Activated CD8-positive, alpha-beta T cell treated with anti-CD3 and anti-CD28 coated beads for 36 hours (primary cell): ENCODE results near the gene DLG5. TPM values are rescaled to one million over a fixed set of nuclear protein-coding genes. Genes with fewer than 3 reads are reported as not detected.
A peak's percentile ranks its signal among the peaks of the same experiment; 100 is the strongest.

Source experiments
- ATAC-seq: fragments of 200-7000 bp; cut with Tn5 transposase; one replicate; pipeline ENCODE4 v1.10.0; 2021; ENCODE audit warnings: mild to moderate bottlenecking, moderate library complexity
- CTCF ChIA-PET: fragments of 350-600 bp; sonication (Branson Sonifier 250); formaldehyde crosslinking; loops from one replicate; lab custom pipeline; 2021; ENCODE audit warnings: antibody characterized with exemption; lab: Charles Lee
- POLR2A ChIA-PET: fragments of 350-600 bp; sonication (Branson Sonifier 250); formaldehyde crosslinking; loops from one replicate; lab custom pipeline; 2021; ENCODE audit warnings: antibody characterized with exemption; lab: Charles Lee
- DNase-seq: peaks from one replicate; pipeline ENCODE4 v3.0.0-alpha.2; 2020
- H3K27ac Mint-ChIP-seq: one replicate; pipeline ENCODE4 v1.8.0; 2021; ENCODE audit warnings: mild to moderate bottlenecking, mixed read lengths
- H3K27me3 Mint-ChIP-seq: one replicate; pipeline ENCODE4 v1.8.0; 2021; ENCODE audit warnings: mixed read lengths
- H3K36me3 Mint-ChIP-seq: one replicate; pipeline ENCODE4 v1.8.0; 2021; ENCODE audit warnings: low read depth, mixed read lengths
- H3K4me1 Mint-ChIP-seq: one replicate; pipeline ENCODE4 v1.8.0; 2021; ENCODE audit warnings: low read depth, mixed read lengths
- H3K4me3 Mint-ChIP-seq: one replicate; pipeline ENCODE4 v1.8.0; 2021; ENCODE audit warnings: mild to moderate bottlenecking, moderate library complexity, mixed read lengths
- H3K9me3 Mint-ChIP-seq: one replicate; pipeline ENCODE4 v1.8.0; 2021; ENCODE audit warnings: mixed read lengths
- intact Hi-C: fragments of 100-400 bp; cut with micrococcal nuclease; formaldehyde crosslinking; loops from one replicate; pipeline ENCODE4 v1.10.0; 2022
- total RNA-seq, 2 experiments: library from RNA; stranded (reverse); gene quantifications; one replicate each; pipeline ENCODE4 v1.2.3, GENCODE V29; 2021
- TF ChIP-seq, protein P1 (sequence below): fragments of 200-600 bp; IDR thresholded peaks from one replicate; pipeline ENCODE4 v1.8.0; 2022; ENCODE audit warnings: antibody characterized with exemption, mild to moderate bottlenecking

Gene DLG5
- total RNA-seq, 2 experiments from 2014 or later, result 2.7 to 4.8 TPM

DNA sequence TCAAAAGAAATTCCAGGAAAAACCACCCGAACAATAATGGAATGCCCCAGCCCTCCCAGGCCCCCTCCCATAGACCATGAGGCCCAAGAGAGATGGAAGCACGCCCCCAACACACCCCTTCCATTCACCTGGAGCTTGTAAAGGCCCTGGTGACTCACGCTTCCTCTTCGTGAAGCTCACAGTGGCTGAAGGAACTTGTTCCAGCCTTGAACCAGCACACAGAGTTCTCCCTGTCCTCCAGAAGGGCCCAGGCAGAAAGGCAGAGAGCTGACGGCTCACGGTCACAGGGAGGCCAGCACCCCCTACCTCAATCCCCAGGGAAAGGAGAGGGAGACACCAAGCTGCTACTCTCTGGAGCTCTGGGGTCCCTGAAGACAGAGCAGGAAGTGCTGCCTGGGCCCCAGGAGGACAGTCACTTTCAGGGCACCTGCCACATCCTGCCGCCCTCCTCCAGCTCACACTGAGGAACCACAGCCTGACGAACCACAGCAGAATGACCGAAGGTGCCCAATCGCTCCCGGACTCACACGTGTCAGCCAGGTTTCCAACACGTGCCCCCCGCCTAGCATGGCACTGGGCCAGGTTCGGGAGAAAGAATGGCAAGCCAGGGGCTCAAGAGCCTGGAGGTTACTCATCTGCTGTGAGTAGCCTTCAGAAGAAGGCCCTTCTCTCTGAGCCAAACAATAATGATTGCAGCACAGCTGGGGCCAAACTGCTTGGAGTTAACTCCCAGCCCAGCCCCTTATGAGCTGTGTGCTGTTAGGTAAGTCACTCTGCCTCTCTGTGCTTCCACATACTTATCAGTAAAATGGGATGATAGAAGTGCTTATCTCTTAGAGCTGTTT is 52.8 kb downstream of the DLG5 start:
- Mint-ChIP-seq H3K27me3 (no peaks in the 10 kb centered on the region), H3K9me3 (no peaks in the 10 kb centered on the region), H3K27ac (peak overlapping the region; percentile 91), H3K36me3 (no peaks in the 10 kb centered on the region), H3K4me3 (peak overlapping the region; percentile 49), H3K4me1 (peaks cover 27% of the 10 kb centered on the region)
- intact Hi-C loops, result no loop called here
- TF ChIP-seq, protein P1, sequence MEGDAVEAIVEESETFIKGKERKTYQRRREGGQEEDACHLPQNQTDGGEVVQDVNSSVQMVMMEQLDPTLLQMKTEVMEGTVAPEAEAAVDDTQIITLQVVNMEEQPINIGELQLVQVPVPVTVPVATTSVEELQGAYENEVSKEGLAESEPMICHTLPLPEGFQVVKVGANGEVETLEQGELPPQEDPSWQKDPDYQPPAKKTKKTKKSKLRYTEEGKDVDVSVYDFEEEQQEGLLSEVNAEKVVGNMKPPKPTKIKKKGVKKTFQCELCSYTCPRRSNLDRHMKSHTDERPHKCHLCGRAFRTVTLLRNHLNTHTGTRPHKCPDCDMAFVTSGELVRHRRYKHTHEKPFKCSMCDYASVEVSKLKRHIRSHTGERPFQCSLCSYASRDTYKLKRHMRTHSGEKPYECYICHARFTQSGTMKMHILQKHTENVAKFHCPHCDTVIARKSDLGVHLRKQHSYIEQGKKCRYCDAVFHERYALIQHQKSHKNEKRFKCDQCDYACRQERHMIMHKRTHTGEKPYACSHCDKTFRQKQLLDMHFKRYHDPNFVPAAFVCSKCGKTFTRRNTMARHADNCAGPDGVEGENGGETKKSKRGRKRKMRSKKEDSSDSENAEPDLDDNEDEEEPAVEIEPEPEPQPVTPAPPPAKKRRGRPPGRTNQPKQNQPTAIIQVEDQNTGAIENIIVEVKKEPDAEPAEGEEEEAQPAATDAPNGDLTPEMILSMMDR, result no peak
- peak; percentile 84 for ATAC-seq
- DNase-seq, result peak; percentile 85
- POLR2A ChIA-PET, result no interaction called here
- CTCF ChIA-PET, result interaction anchor here (0.6 to 1.5 kb wide), 4 partner anchors 16 to 75 kb away, joined by 3 to 6 read pairs (median 4); no protein-coding TSS in a partner anchor

DNA sequence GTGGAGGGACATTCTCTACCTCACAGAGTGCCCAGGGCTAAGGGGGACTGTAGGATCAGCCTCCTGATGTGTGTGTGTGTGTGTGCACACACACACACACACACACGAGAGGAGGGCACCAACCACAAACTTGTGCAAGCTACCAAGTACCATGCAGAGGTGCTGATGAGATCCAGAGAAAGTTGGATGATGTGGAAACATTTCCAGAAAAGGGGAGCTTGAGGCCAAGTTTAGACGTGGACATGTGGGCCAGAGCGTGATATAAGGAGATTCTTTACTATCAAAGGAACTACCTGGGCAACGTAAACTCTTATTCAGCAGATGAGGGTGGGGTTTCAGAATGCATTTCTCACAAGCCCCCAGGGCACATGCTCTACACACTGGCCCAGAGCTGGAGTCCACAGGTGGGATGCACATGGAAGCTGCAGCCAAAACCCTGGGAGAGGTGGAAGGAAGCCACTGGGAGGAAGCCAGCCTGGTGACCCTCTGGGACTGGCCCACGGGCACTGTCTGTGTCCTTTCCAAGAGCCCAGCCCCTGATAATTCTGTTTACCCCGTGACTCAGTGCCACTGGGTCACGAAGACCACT is 53.5 kb downstream of the DLG5 start:
- H3K27me3 Mint-ChIP-seq, result no peaks in the 10 kb centered on the region
- no peaks in the 10 kb centered on the region for H3K9me3 Mint-ChIP-seq
- no peaks in the 10 kb centered on the region for H3K36me3 Mint-ChIP-seq
- H3K27ac Mint-ChIP-seq, result peak overlapping the region; percentile 91
- ChIA-PET POLR2A (no interaction called here), CTCF (interaction anchor here (1.5 kb wide), 1 partner anchor 17 kb away, joined by 4 read pairs; no protein-coding TSS in a partner anchor)
- ATAC-seq (no peak), DNase-seq (no peak)
- TF ChIP-seq, protein P1, result no peak
- peaks cover 20% of the 10 kb centered on the region for H3K4me1 Mint-ChIP-seq
- H3K4me3 Mint-ChIP-seq, result no peak overlapping the region
- intact Hi-C loops, result no loop called here

DNA sequence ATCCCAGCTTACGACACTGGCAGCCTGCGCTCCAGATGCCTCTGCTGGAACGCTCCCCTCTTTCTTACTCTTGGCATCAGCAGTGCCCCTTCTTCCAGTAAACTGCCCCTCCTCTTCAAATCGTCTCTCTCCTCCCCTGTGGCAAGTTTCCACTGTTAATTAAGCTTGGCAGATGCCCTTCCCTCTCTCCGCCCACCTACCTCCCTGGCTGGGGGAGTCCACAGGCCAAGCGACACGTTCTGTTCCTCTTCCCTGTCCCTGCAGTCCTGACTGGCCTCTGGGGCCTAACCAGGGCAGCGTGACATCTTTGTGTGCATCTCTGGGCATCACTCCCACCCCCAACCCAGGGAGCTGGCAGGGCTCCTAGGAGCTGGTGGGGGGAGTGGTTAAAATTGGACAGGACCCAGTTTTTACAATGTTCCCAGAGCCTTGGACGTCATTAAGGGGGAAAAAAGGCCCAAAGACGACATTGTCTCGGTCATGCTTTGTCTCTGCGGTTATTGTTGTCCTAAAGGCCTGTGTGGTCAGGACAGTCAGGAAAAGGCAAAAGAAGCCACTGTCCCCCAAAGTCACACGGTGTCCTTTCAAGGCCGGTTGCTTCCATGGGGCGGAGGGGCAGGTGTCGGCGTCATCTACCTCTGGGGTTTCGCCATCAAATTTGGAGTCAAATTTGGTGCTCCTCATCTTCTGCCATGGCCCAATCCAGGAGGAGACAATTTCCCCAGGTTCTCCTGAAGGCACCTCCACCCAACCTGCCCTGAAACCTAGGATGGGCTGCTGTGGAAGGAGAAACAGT is 54.2 kb downstream of the DLG5 start:
- DNase-seq (no peak), ATAC-seq (no peak)
- Mint-ChIP-seq H3K27me3 (no peaks in the 10 kb centered on the region), H3K9me3 (no peaks in the 10 kb centered on the region), H3K4me1 (peaks cover 16% of the 10 kb centered on the region), H3K36me3 (no peaks in the 10 kb centered on the region), H3K27ac (no peak overlapping the region), H3K4me3 (no peak overlapping the region)
- ChIA-PET CTCF (no interaction called here), POLR2A (no interaction called here)
- TF ChIP-seq, protein P1, result no peak
- intact Hi-C loops, result no loop called here

DNA sequence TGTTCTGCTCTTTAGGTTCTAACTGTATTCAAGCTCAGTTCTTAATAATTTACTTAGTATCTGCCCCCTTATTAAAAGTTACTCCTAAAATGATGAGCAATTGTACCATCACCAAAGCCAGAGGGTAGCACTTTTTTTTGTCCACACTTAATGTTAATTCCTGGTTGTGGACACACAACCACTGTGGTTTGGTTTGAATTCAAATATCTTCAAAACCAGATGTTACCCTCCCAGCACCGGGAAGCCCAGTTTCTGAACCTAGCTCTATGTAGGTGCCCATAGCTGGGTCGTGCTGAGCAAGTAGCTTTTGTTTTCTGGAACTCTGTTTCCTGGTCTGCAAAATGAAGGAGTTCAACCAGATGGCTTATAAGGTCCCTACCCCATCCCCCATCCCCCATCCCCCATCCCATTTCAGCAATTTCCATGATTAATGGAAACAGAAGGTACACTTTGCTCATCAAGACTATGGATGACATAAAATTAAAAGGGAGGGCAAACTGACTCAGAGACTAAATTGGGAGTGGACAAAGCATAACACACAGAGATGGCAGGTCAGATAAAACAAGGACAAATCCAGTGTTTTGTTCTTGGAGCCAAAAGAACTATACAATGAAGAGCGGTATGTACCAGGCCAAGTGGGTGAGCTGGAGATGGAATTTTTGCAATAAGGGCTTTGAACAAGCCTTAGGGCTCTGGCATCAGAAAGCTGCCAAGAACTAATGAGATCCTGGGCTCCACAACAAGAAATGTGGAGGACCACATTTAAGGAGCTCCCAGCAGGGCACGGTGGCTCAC is 56.7 kb downstream of the DLG5 start:
- ATAC-seq (no peak), DNase-seq (no peak)
- ChIA-PET CTCF (no interaction called here), POLR2A (no interaction called here)
- H3K27ac Mint-ChIP-seq, result no peak overlapping the region
- intact Hi-C loops, result no loop called here
- no peaks in the 10 kb centered on the region for H3K27me3 Mint-ChIP-seq
- no peaks in the 10 kb centered on the region for H3K36me3 Mint-ChIP-seq
- TF ChIP-seq, protein P1, result no peak
- peaks cover 16% of the 10 kb centered on the region for H3K4me1 Mint-ChIP-seq
- no peak overlapping the region for H3K4me3 Mint-ChIP-seq
- no peaks in the 10 kb centered on the region for H3K9me3 Mint-ChIP-seq
